GM12891 (cell line): ENCODE measurements around the gene RUNX3.

Experiments
- PAX5 ChIP-seq: IDR thresholded peaks from 2 replicates; pipeline ENCODE4 v1.6.1; 2011; ENCODE audit warnings: low read length, moderate library complexity, mild to moderate bottlenecking; ENCODE audit not compliant: insufficient read depth, severe bottlenecking
- POLR2A ChIP-seq: IDR thresholded peaks from 2 replicates; pipeline ENCODE4 v1.6.1; 2011; ENCODE audit warnings: low read depth, low read length, control low read depth
- POLR2AphosphoS5 ChIP-seq: IDR thresholded peaks from 2 replicates; pipeline ENCODE4 v1.6.1; 2011; ENCODE audit warnings: low read depth, low read length, control low read depth

DNA sequence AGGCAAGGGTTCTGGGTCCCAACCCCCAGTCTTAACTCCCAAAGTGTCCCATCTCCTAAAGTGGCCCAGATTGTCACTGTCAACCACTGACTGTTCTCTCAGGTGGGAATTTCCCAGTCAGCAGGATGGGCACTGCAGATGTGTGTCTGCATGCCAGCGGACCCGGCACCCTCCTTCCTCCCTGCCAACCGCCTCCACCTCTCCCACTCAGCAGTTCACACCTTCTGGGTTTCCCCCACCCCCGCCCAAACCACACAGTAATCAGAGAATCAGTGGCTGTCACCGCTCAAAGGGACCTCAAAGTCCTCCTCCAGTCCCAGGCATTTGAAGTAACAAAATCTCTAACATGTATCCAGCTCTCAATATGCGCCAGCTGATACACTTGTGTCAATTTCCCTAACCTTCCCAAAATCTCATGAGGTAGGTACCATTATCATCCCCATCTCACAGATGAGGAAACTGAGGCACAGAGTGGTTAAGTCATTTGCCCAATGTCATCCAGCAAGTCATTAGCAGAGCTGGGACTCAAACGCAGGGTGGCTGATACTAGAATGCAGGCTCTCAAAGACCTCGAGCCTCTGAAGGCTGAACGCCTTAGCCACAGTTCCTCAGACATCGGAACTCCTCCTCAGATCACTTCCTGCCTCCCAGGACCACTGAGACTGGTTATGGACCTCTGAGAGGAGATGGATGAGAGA lies 4.8 kb downstream of the RUNX3 start:
- TF ChIP-seq POLR2AphosphoS5 = peak; percentile 32; the same call in 1 of the 2 replicates
- peak; percentile 9 for TF ChIP-seq PAX5
- TF ChIP-seq POLR2A = no peak; the same call in 1 of the 2 replicates
